Measurements from ENCODE around the gene GALNT10. TPM values are rescaled to one million over a fixed set of nuclear protein-coding genes. Genes with fewer than 3 reads are reported as not detected.

The GALNT10 gene
- total RNA-seq, 1 experiment from 2014 or later = 68.2 TPM

DNA sequence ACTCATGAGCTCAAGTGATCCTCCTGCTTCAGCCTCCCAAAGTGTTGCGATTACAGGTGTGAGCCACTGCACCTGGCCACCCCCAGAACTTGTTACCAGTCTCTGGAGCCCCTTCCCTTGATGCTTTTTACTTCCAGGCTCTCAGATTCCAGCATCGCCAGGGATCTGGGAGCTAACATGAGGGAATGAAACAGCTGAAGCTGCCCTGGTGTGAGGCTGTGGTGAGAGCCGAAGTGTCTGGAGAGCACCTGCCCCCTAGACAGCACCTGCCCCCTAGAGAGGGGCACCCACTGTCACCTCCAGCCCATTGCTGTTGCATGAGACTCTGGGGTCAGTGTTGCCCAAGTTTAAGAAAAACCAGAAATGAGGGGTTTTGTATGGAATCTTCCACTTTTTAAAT lies 131.0 kb downstream of the GALNT10 start:
- Mint-ChIP-seq H3K27ac (ENCODE audit: unreplicated experiment) (no peak overlapping the region), H3K4me3 (ENCODE audit: low read depth, unreplicated experiment) (no peak overlapping the region), H3K4me1 (ENCODE audit: low read depth, unreplicated experiment) (no peaks in the 10 kb centered on the region), H3K27me3 (ENCODE audit: unreplicated experiment) (no peaks in the 10 kb centered on the region), H3K9me3 (ENCODE audit: low read depth, unreplicated experiment) (no peaks in the 10 kb centered on the region), H3K36me3 (ENCODE audit: insufficient read depth, unreplicated experiment) (no peaks in the 10 kb centered on the region)
- TF ChIP-seq, protein P1, sequence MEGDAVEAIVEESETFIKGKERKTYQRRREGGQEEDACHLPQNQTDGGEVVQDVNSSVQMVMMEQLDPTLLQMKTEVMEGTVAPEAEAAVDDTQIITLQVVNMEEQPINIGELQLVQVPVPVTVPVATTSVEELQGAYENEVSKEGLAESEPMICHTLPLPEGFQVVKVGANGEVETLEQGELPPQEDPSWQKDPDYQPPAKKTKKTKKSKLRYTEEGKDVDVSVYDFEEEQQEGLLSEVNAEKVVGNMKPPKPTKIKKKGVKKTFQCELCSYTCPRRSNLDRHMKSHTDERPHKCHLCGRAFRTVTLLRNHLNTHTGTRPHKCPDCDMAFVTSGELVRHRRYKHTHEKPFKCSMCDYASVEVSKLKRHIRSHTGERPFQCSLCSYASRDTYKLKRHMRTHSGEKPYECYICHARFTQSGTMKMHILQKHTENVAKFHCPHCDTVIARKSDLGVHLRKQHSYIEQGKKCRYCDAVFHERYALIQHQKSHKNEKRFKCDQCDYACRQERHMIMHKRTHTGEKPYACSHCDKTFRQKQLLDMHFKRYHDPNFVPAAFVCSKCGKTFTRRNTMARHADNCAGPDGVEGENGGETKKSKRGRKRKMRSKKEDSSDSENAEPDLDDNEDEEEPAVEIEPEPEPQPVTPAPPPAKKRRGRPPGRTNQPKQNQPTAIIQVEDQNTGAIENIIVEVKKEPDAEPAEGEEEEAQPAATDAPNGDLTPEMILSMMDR (IDR thresholded peaks at IDR 0.05; ENCODE audit: unreplicated experiment) = no peak
- DNase-seq = no peak
- CTCF ChIA-PET = no interaction called here
- intact Hi-C loops (cut with micrococcal nuclease; ENCODE audit: unreplicated experiment) = no loop called here
- no TSS peak for BruUV-seq (replicated peaks)

DNA sequence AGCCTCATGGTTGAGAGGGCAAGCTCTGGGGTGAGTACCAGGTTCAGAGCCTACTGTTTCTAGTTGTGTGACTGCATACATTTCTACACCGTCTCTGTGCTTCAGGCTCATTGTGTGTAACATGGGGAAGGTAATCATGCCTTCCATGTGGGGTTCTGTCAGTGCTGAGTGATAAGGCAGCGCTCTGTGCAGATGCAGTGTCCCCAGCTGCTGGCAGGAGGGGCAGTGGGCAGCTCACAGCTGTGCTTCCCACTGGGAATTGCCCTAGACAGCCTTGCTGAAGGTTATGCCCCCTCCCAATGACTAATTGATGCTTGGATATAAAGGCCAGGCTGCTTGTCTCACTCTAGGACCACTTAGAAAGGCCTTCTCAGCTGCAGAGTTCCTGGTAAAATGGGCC lies 133.5 kb downstream of the GALNT10 start:
- CTCF ChIA-PET = no interaction called here
- no peak overlapping the region for H3K27ac Mint-ChIP-seq (ENCODE audit: unreplicated experiment)
- intact Hi-C loops (cut with micrococcal nuclease; ENCODE audit: unreplicated experiment) = no loop called here
- BruUV-seq (replicated peaks) = no TSS peak
- no peaks in the 10 kb centered on the region for H3K9me3 Mint-ChIP-seq (ENCODE audit: low read depth, unreplicated experiment)
- H3K36me3 Mint-ChIP-seq (ENCODE audit: insufficient read depth, unreplicated experiment) = no peaks in the 10 kb centered on the region
- H3K4me1 Mint-ChIP-seq (ENCODE audit: low read depth, unreplicated experiment) = no peaks in the 10 kb centered on the region
- H3K27me3 Mint-ChIP-seq (ENCODE audit: unreplicated experiment) = no peaks in the 10 kb centered on the region
- no peak overlapping the region for H3K4me3 Mint-ChIP-seq (ENCODE audit: low read depth, unreplicated experiment)
- no peak for DNase-seq
- TF ChIP-seq, protein P1 (IDR thresholded peaks at IDR 0.05; ENCODE audit: unreplicated experiment) = no peak

DNA sequence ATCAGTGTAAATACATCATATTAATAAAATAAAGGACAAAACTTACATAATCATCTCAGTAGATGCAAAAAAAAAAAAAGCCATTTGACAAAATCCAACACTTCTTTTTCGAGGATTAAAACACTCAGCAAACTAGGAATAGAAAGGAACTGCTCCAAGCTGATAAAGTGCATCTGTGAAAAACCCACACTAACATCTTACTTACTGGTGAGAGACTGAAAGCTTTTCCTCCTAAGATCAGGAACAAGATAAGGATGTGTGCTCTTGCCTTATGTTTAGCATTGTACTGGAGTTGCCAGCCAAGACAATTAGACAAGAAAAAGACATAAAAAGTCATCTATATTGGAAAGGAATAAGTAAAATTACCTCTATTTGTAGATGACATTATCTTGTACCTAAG lies 135.0 kb downstream of the GALNT10 start:
- H3K4me1 Mint-ChIP-seq (ENCODE audit: low read depth, unreplicated experiment) = no peaks in the 10 kb centered on the region
- no peaks in the 10 kb centered on the region for H3K36me3 Mint-ChIP-seq (ENCODE audit: insufficient read depth, unreplicated experiment)
- H3K9me3 Mint-ChIP-seq (ENCODE audit: low read depth, unreplicated experiment) = no peaks in the 10 kb centered on the region
- DNase-seq = no peak
- CTCF ChIA-PET = no interaction called here
- intact Hi-C loops (cut with micrococcal nuclease; ENCODE audit: unreplicated experiment) = no loop called here
- TF ChIP-seq, protein P1 (IDR thresholded peaks at IDR 0.05; ENCODE audit: unreplicated experiment) = no peak
- H3K4me3 Mint-ChIP-seq (ENCODE audit: low read depth, unreplicated experiment) = no peak overlapping the region
- no TSS peak for BruUV-seq (replicated peaks)
- no peaks in the 10 kb centered on the region for H3K27me3 Mint-ChIP-seq (ENCODE audit: unreplicated experiment)
- no peak overlapping the region for H3K27ac Mint-ChIP-seq (ENCODE audit: unreplicated experiment)

DNA sequence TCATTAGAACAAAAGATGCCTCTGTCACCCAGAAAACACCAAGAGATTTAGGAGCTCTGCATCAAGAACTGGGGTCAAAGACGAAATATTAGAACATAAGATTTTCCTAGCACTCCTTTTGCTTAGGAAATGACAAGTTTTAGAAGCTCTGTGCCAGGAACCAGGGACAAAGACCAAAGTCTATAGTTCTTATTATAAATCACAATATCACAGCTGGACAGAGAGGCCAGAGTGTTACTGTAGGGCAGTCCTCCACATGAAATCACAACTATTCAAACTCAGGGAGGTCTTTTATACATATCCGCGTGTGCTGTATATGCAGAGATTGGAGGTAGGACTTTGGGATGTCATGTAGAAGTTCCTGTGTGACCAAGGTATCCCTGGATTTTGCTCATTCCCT lies 138.5 kb downstream of the GALNT10 start:
- intact Hi-C loops (cut with micrococcal nuclease; ENCODE audit: unreplicated experiment) = no loop called here
- TF ChIP-seq, protein P1 (IDR thresholded peaks at IDR 0.05; ENCODE audit: unreplicated experiment) = no peak
- CTCF ChIA-PET = interaction anchor here (0.6 kb wide), 1 partner anchor 619 kb away, joined by 4 read pairs; no protein-coding TSS in a partner anchor
- DNase-seq = no peak
- BruUV-seq (replicated peaks) = no TSS peak
- no peaks in the 10 kb centered on the region for H3K4me1 Mint-ChIP-seq (ENCODE audit: low read depth, unreplicated experiment)
- H3K4me3 Mint-ChIP-seq (ENCODE audit: low read depth, unreplicated experiment) = no peak overlapping the region
- H3K36me3 Mint-ChIP-seq (ENCODE audit: insufficient read depth, unreplicated experiment) = no peaks in the 10 kb centered on the region
- no peaks in the 10 kb centered on the region for H3K27me3 Mint-ChIP-seq (ENCODE audit: unreplicated experiment)
- no peaks in the 10 kb centered on the region for H3K9me3 Mint-ChIP-seq (ENCODE audit: low read depth, unreplicated experiment)
- H3K27ac Mint-ChIP-seq (ENCODE audit: unreplicated experiment) = no peak overlapping the region
